Measurements from ENCODE around the gene RALGAPA2.
A peak's percentile ranks its signal among the peaks of the same experiment; 100 is the strongest.
"Not testable (repeated sequence)": the region's sequence is repeated elsewhere in the genome, so short reads cannot be mapped to it uniquely, and the experiment has no call there.

Gene RALGAPA2

GRCh38 chr20:20363434-20363798 is 349.0 kb downstream of the RALGAPA2 start:
- DNase-seq = peak; percentile 74

- DNase-seq = peak; percentile 92
These were observed 349.5 kb downstream of the RALGAPA2 start for GRCh38 chr20:20362774-20363433.

GRCh38 chr20:20360464-20360863 is 352.0 kb downstream of the RALGAPA2 start:
- DNase-seq = peak; percentile 43

- no peak for DNase-seq
These were observed 352.8 kb downstream of the RALGAPA2 start for GRCh38 chr20:20359628-20360027.

- DNase-seq = no peak
These were observed 353.6 kb downstream of the RALGAPA2 start for GRCh38 chr20:20358801-20359200.

GRCh38 chr20:20355503-20355902 is 356.9 kb downstream of the RALGAPA2 start:
- DNase-seq = not testable (repeated sequence)

- DNase-seq = no peak
These were observed 358.9 kb downstream of the RALGAPA2 start for GRCh38 chr20:20353576-20353975.

GRCh38 chr20:20344476-20344875 is 368.0 kb downstream of the RALGAPA2 start:
- no peak for DNase-seq

- no peak for DNase-seq
These were observed 368.5 kb downstream of the RALGAPA2 start for GRCh38 chr20:20343932-20344331.

All from NCI-H2029 (cell line).